K562 (cell line): ENCODE data around the gene EEF1A2. TPM values are rescaled to one million over a fixed set of nuclear protein-coding genes. Genes with fewer than 3 reads are reported as not detected.
A peak's percentile ranks its signal among the peaks of the same experiment; 100 is the strongest.

ENCODE experiments used
- ARID4B ChIP-seq: sonication (generic); formaldehyde crosslinking; IDR thresholded peaks from 2 replicates; pipeline ENCODE4 v1.8.0; 2022; ENCODE audit warnings: mild to moderate bottlenecking, missing genetic modification reagents
- CBX1 ChIP-seq: sonication (generic); IDR thresholded peaks from 2 replicates; pipeline ENCODE4 v1.6.1; 2016; ENCODE audit warnings: antibody characterized with exemption, low read depth, mild to moderate bottlenecking
- JUNB ChIP-seq: fragments of 450-650 bp; formaldehyde crosslinking; conservative IDR thresholded peaks from 2 replicates; pipeline ENCODE4 v1.4.0; 2020; ENCODE audit warnings: mild to moderate bottlenecking
- NRF1 ChIP-seq, 2 experiments: fragments of 450-650 bp; IDR thresholded peaks in 1 of 2; conservative IDR thresholded peaks in 1 of 2; 2 replicates each; pipeline ENCODE4 v1.6.1; 2014; ENCODE audit warnings: mild to moderate bottlenecking in 2 of 2
- PATZ1 ChIP-seq: fragments of 250-450 bp; sonication (Bioruptor Pico); IDR thresholded peaks from 2 replicates; pipeline ENCODE4 v1.5.0; 2020; ENCODE audit warnings: mild to moderate bottlenecking, borderline replicate concordance
- ZNF12 ChIP-seq: sonication (generic); formaldehyde crosslinking; IDR thresholded peaks from 2 replicates; pipeline ENCODE4 v1.4.0; 2020; ENCODE audit warnings: mild to moderate bottlenecking, missing genetic modification reagents
- ZNF431 ChIP-seq: sonication (generic); formaldehyde crosslinking; IDR thresholded peaks from 2 replicates; pipeline ENCODE4 v1.8.0; 2022; ENCODE audit warnings: mild to moderate bottlenecking, missing genetic modification reagents
- polyA plus RNA-seq, 8 experiments: library from polyadenylated mRNA; depleted of rRNA in 4 of 8; stranded (reverse) in 5 of 8; unstranded in 3 of 8; fragments of >200 nt; fragmentation: Nextera tagmentation in 2 of 8; fragmentation: Illumina TruSeq in 1 of 8; extraction: Ambion mirVana in 2 of 8; extraction: Trizol in 1 of 8; gene quantifications; 2 replicates each; pipeline versions ENCODE4 v1.2.1 to v1.2.3, GENCODE V29; 2011 to 2014; ENCODE audit warnings: inconsistent platforms in 1 of 8, missing spikeins in 1 of 8
- total RNA-seq, 7 experiments: library from RNA; depleted of rRNA in 6 of 7; stranded (reverse); fragments of >200 nt in 6 of 7; fragmentation: Illumina TruSeq in 2 of 7; extraction: Trizol in 2 of 7; gene quantifications; 2 replicates each; pipeline versions ENCODE4 v1.2.1 to v1.2.3, GENCODE V29; 2011 to 2021; ENCODE audit warnings: low replicate concordance in 1 of 7
- TF ChIP-seq, protein P1 (sequence below), 3 experiments: IDR thresholded peaks in 2 of 3; conservative IDR thresholded peaks in 1 of 3; 2 replicates each; pipeline ENCODE4 v1.5.1; 2011 to 2012; ENCODE audit warnings: low read length in 3 of 3, mild to moderate bottlenecking in 3 of 3, control low read depth in 2 of 3, improper control_type of control experiment in 1 of 3, inconsistent platforms in 1 of 3, low read depth in 1 of 3, mixed read lengths in 1 of 3, moderate library complexity in 1 of 3; ENCODE audit not compliant: insufficient read depth in 2 of 3
- TF ChIP-seq, protein P2 (sequence below): IDR thresholded peaks from 3 replicates; pipeline ENCODE4 v1.6.1; 2011; ENCODE audit warnings: borderline replicate concordance, mild to moderate bottlenecking, moderate library complexity; ENCODE audit not compliant: insufficient read length; ENCODE audit errors: extremely low read depth
- TF ChIP-seq, protein P3 (sequence below): sonication (generic); formaldehyde crosslinking; IDR thresholded peaks from 2 replicates; pipeline ENCODE4 v1.8.1; 2023; ENCODE audit warnings: mild to moderate bottlenecking, missing genetic modification reagents

EEF1A2 gene
- total and polyA plus RNA-seq, 9 of the 15 experiments (the other 6 are each of a cell fraction or from before 2014, with no cell fraction given), result 0.04 to 29.6 (median 11.5) TPM

DNA sequence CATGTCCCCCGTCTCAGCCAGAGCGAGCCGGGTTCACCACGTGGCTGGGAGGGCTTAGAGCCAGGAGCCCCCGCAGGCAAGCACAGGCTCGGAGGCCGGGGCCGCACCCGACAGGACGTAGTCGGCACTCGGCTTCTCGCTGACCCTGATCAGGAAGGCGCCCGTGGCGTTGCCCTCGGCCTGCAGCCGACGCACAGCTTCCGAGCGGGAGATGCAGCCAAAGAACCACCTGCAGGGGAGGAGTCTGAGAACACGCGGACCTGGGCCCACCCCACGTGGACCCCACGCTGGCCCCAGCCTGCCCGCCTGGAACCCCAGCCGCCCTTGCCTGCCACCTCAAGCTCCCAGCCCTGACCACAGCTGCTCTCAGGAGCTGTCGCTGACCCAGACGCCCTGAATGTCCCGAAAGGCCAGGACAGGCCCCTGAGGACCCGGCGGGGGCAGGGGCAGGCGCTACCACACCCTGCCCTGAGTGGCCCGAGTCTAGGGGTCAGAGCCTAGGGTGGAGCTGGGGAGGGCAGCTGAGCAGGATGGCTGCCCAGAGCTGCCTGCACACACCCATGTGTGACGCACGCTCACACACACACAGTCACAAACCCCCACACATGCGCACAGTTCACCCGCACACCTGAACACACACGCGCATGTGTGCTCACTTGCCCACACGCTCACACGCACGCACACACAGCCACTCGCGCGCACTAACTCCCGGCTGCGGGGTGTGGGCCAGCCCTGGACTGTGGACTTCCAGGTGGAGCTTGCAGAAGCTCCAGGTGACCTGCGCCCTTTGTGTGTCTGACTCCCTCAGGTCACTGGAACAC is 36.2 kb upstream of the EEF1A2 start (continued):
- TF ChIP-seq PATZ1 (CRISPR knock-in tag), result no peak
- TF ChIP-seq, protein P1, sequence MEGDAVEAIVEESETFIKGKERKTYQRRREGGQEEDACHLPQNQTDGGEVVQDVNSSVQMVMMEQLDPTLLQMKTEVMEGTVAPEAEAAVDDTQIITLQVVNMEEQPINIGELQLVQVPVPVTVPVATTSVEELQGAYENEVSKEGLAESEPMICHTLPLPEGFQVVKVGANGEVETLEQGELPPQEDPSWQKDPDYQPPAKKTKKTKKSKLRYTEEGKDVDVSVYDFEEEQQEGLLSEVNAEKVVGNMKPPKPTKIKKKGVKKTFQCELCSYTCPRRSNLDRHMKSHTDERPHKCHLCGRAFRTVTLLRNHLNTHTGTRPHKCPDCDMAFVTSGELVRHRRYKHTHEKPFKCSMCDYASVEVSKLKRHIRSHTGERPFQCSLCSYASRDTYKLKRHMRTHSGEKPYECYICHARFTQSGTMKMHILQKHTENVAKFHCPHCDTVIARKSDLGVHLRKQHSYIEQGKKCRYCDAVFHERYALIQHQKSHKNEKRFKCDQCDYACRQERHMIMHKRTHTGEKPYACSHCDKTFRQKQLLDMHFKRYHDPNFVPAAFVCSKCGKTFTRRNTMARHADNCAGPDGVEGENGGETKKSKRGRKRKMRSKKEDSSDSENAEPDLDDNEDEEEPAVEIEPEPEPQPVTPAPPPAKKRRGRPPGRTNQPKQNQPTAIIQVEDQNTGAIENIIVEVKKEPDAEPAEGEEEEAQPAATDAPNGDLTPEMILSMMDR (IDR thresholded peaks at IDR 0.05 in 2 of 3, conservative IDR thresholded peaks at IDR 0.05 in 1 of 3; ENCODE audit: insufficient read depth in 2 of 3, low read depth in 1 of 3, low read length in 3 of 3), result no peak
- TF ChIP-seq, protein P2, sequence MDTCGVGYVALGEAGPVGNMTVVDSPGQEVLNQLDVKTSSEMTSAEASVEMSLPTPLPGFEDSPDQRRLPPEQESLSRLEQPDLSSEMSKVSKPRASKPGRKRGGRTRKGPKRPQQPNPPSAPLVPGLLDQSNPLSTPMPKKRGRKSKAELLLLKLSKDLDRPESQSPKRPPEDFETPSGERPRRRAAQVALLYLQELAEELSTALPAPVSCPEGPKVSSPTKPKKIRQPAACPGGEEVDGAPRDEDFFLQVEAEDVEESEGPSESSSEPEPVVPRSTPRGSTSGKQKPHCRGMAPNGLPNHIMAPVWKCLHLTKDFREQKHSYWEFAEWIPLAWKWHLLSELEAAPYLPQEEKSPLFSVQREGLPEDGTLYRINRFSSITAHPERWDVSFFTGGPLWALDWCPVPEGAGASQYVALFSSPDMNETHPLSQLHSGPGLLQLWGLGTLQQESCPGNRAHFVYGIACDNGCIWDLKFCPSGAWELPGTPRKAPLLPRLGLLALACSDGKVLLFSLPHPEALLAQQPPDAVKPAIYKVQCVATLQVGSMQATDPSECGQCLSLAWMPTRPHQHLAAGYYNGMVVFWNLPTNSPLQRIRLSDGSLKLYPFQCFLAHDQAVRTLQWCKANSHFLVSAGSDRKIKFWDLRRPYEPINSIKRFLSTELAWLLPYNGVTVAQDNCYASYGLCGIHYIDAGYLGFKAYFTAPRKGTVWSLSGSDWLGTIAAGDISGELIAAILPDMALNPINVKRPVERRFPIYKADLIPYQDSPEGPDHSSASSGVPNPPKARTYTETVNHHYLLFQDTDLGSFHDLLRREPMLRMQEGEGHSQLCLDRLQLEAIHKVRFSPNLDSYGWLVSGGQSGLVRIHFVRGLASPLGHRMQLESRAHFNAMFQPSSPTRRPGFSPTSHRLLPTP, result no peak
- TF ChIP-seq, protein P3, sequence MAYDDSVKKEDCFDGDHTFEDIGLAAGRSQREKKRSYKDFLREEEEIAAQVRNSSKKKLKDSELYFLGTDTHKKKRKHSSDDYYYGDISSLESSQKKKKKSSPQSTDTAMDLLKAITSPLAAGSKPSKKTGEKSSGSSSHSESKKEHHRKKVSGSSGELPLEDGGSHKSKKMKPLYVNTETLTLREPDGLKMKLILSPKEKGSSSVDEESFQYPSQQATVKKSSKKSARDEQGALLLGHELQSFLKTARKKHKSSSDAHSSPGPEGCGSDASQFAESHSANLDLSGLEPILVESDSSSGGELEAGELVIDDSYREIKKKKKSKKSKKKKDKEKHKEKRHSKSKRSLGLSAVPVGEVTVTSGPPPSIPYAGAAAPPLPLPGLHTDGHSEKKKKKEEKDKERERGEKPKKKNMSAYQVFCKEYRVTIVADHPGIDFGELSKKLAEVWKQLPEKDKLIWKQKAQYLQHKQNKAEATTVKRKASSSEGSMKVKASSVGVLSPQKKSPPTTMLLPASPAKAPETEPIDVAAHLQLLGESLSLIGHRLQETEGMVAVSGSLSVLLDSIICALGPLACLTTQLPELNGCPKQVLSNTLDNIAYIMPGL, result 0 out of 2 replicates have a peak, but pooled peaks have one; percentile 44
- TF ChIP-seq ZNF12 (CRISPR knock-in tag), result no peak
- TF ChIP-seq ZNF431 (CRISPR knock-in tag), result peak; percentile 67; the same call in 1 of the 2 replicates
- peak; percentile 62 for TF ChIP-seq NRF1 (conservative IDR thresholded peaks at IDR 0.05 in 1 of 2, IDR thresholded peaks at IDR 0.05 in 1 of 2)
- 0 out of 2 replicates have a peak, but pooled peaks have one; percentile 20 for TF ChIP-seq ARID4B (CRISPR knock-in tag)
- no peak for TF ChIP-seq JUNB
- no peak for TF ChIP-seq CBX1
